HG02759 (cell line): ENCODE data around the gene ELFN1.

Source experiments
- ATAC-seq: cut with Tn5 transposase; IDR thresholded peaks from one replicate; pipeline ENCODE4 v1.9.1; 2021; ENCODE audit warnings: mild to moderate bottlenecking, moderate library complexity; ENCODE audit not compliant: unreplicated experiment

ELFN1 gene

GRCh38 chr7:1738956-1739355 lies 68.9 kb downstream of the ELFN1 start:
- ATAC-seq = no peak

DNA sequence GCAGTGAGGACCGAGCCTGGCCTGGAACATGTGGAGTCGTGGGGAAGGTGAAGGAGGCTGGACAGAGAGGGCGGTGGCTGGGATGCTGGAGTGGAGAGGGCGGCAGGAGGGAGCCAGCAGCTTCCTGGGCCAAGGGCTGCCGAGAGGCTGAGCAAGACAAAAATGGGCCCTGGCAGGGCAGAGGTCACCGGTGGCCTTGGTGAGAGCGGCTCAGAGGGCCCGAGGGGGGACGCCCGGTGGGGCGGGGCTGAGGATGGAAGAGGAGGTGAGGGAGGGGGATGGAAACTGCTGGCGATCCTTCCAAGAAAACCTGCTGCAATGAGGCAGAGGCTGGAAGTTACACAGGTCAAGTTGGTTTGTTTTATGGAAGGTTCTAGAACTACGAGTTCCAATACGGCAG lies 69.5 kb downstream of the ELFN1 start:
- ATAC-seq = no peak

DNA sequence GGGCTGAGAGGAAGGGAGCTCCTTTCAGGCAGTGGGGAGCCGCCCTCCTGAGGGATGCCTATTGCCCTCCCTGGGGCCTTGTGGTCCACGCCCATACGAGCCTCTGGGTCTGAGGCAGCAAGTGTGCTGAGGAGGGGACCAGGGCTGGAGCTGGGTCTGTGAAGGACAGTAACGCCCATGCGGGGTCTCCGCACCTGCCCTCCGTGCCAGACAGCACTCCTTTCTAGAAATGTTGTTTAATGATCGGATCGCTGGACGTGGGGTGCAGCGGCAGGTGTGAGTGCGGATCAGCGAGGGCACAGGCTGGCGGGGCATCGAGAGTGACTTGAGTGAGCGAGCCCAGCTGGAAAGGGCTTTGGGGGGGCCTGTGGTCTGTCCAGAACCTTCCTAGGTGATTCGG lies 70.1 kb downstream of the ELFN1 start:
- ATAC-seq = no peak

GRCh38 chr7:1741246-1741645 lies 71.2 kb downstream of the ELFN1 start:
- ATAC-seq = no peak

- no peak for ATAC-seq
These were observed 71.9 kb downstream of the ELFN1 start for GRCh38 chr7:1741751-1742554.

DNA sequence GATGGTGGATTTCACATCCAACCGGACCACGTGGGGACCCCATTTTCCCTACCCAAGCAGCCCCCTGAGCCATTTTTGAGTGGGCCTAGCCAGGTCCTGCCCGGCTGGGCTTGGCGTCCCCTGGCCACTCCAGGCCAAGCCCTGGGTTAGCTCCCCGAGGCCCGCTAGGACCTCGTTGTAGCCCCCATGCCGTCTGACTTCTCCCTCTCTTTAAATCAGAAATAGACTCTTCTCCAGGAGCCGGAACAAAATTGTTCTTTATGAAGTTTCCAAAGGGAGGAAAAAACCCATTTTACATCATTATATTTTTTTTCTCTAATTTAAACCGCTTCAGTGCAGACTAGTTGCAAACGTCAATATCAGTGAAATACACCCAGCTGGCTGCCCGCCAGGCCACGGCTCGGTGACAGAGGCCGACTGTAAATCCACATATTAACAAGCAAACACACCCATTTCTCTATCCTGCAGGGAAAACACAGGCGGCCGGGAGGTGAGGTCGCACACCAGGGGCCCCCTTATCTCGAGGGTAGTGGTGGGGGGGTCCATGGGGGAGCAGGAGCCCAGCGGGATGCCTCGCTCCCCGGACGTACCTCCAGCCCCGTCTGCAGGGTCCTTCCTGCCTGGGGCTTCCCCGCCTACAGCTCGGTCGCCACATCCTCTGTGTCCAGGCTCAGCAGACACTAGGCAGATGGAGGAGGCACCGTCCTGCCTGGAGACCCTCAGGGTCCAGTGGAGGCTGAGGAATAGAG lies 72.7 kb downstream of the ELFN1 start:
- no peak for ATAC-seq

DNA sequence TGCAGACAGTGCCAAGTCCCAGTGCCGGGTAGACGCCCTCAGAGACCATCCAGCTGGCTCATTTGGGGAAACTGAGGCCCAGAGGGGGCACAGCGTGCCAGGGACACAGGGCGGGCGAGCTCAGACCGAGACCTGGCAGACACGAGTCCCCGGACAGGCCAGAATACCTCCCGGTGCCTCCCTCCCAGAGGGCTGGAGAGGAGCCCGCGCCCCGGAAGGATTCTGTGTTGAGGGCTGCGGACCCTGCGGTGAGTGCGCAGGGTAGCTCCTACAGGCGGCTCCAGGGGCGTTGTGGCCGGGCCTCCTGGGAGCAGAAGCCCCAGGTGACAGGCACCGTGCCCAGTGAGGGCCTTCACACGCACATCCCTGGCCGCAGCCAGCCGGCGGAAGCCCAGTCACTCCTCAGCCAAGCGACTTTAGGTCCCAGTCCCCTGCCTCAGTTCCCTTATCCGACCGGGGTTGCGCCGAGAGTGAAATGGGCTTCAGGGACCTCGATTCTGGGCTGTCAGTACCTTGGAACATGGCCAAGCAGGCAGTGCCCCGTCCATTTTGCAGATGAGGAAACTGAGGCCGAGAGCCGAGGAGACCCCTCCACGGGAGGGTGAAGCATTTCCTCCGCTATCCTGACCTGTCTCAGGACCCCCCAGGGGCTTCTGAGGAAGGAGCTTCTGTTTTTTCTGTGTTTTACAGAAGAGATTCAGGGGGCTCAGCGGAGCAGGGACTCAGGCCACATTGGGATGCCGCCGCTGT lies 73.6 kb downstream of the ELFN1 start:
- ATAC-seq = no peak

- ATAC-seq = no peak
These were observed 74.4 kb downstream of the ELFN1 start for GRCh38 chr7:1744296-1745017.

- no peak for ATAC-seq
These were observed 75.0 kb downstream of the ELFN1 start for GRCh38 chr7:1745018-1745532.

- no peak for ATAC-seq
These were observed 75.8 kb downstream of the ELFN1 start for GRCh38 chr7:1745576-1746490.

GRCh38 chr7:1746491-1746975 lies 76.5 kb downstream of the ELFN1 start:
- ATAC-seq = no peak

DNA sequence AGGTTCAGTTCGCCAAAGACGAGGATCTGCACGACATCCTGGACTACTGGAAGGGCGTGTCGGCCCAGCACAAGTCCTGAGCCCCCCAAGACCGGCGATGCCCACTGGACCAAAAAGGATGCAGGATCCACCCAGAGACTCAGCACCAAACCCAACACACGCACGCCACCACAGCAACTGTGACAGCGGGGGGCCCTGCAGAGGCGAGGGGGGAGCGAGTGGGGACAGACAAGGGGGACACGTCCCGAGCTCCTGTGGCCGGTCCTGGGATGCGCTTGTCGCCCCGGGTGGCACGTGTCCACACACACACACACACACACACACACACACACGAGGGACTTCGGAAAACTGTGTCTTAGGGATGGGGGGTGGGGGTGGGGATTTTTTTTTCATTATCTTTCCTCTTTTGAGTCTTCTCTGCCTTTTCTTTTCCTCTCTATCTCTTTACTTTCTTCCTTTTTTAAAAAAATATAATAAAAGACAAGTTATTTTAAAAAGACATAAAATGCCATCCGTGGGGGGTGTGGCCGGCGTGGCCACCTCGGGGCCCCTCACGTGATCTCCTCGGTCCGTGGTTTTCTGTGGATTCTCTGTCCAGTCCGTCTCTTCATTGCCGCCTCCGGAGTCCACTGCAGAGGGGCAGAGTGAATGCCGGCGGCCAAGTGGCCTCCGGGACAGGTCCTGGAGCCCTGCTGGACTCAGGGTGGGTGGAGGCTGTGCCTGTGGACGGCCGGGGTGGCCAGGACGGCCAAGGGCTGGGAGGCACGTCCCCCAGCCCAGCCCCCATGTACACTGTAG lies 77.1 kb downstream of the ELFN1 start:
- ATAC-seq = no peak

DNA sequence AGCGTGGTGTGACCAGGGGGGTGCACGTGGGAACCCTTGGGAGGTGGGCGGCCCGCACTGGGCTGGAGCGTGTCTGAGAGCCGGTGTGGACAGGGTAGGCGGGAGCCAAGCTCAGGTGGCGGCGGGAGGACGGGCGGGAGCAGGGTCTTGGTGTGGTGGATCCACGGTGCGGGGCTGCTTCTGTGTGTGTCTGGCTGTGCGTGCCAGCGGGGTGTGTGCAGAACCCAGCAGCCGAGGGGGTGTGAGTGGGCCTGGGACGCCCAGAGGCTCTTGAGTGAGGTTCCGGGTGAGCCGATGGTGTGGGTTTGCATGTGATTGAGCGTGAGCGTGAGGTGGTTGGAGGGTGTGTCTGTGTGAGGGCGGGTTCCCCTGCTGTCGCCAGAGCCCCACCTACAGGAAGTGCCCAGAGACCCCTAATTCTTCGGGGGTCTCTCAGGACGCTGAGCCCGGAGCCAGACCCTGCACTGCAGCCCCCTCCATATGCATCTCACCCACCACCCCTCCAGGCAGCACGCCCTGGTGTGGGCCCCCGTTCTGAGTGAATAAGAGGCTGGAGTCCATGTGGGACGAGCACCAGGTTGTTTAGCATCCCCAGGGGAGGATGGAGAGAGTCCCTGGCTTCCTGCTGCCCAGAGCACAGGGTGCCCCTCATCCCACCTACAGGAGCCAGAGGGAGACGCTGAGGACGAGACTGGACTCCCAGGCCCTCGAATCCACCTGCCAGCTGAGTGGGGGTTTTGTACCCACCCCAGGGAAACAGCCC lies 78.2 kb downstream of the ELFN1 start:
- no peak for ATAC-seq

- no peak for ATAC-seq
These were observed 78.7 kb downstream of the ELFN1 start for GRCh38 chr7:1748839-1749173.

GRCh38 chr7:1749351-1749863 lies 79.3 kb downstream of the ELFN1 start:
- ATAC-seq = no peak

DNA sequence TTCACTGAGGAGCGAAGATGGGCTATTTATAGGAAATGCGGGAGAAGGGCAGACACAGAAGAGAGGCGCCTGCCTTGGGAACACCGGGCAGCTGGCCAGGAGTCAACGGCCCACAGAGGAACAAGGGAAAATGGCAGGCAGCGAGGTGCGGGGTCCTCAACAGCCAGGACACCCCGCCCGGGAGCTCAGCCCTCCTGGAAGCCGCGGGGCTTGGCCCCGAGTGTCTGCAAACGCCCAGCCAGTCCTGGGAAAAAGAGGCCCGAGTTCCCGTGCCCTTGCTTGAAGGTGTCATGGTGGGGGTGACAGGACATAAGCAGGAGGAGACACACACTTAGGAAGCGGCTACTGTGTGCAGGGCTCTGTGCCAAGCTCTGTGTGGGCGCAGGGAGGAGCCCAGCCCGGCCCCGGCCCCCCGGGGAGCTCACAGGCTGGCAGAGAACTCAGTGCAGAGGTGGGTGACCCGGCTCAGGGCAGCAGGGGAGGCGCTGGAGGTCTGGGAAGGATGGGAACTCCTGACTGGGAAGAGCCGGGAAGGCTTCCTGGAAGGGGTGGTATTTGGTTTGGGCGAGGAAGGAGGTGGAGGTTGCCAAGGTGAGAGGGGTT lies 79.9 kb downstream of the ELFN1 start:
- no peak for ATAC-seq

DNA sequence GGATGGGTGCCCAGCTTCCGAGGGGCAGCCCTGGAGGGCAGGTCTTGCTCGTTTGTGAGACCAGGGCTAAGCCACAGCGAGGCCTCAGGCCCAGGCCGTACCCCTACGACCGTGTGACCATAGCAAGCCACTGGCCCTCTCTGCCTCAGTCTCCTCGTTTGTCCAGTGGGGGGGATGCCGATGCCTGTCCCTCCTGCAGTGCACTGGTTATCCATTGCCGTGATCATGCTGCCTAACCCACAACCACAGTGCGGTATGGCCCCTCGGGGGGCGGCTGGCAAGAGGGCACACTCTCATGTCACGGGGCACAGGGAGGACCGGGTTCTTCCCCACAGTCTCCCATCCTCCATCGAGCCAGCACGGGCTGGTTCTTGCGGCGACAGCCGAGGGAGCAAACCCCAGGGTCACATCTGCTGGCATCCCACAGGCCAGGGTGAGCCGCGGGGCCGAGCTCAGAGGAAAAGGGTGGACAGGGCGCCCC lies 80.5 kb downstream of the ELFN1 start:
- ATAC-seq = no peak
